Keratinocyte (primary cell): Measurements from ENCODE around the gene OR2W3.

Source experiments
- EZH2 ChIP-seq: IDR thresholded peaks from one replicate; pipeline ENCODE4 v1.6.1; 2012; ENCODE audit warnings: inconsistent platforms, mild to moderate bottlenecking, low read length, moderate library complexity
- TF ChIP-seq, protein P1 (sequence below), 3 experiments: IDR thresholded peaks in 1 of 3; conservative IDR thresholded peaks in 1 of 3; optimal IDR thresholded peaks in 1 of 3; 2 replicates in 2 of 3; 3 replicates in 1 of 3; pipeline versions ENCODE3 to v1.5.1; 2011; ENCODE audit warnings: low read length in 3 of 3, mild to moderate bottlenecking in 3 of 3, moderate library complexity in 2 of 3, control low read depth in 1 of 3, inconsistent platforms in 1 of 3; ENCODE audit not compliant: insufficient read depth in 2 of 3; ENCODE audit errors: extremely low read depth in 1 of 3

GRCh38 chr1:247848346-247848745 lies 47.0 kb upstream of the OR2W3 start:
- TF ChIP-seq, protein P1, sequence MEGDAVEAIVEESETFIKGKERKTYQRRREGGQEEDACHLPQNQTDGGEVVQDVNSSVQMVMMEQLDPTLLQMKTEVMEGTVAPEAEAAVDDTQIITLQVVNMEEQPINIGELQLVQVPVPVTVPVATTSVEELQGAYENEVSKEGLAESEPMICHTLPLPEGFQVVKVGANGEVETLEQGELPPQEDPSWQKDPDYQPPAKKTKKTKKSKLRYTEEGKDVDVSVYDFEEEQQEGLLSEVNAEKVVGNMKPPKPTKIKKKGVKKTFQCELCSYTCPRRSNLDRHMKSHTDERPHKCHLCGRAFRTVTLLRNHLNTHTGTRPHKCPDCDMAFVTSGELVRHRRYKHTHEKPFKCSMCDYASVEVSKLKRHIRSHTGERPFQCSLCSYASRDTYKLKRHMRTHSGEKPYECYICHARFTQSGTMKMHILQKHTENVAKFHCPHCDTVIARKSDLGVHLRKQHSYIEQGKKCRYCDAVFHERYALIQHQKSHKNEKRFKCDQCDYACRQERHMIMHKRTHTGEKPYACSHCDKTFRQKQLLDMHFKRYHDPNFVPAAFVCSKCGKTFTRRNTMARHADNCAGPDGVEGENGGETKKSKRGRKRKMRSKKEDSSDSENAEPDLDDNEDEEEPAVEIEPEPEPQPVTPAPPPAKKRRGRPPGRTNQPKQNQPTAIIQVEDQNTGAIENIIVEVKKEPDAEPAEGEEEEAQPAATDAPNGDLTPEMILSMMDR (optimal IDR thresholded peaks at IDR 0.05 in 1 of 3, IDR thresholded peaks at IDR 0.05 in 1 of 3, conservative IDR thresholded peaks at IDR 0.05 in 1 of 3; ENCODE audit: extremely low read depth in 1 of 3, insufficient read depth in 2 of 3, low read length in 3 of 3), result no peak
- no peak for TF ChIP-seq EZH2
